Upper lobe of right lung (tissue), 1 donor: ENCODE results near the gene SLC12A2. TPM values are rescaled to one million over a fixed set of nuclear protein-coding genes. Genes with fewer than 3 reads are reported as not detected.

ENCODE experiments used
- ATAC-seq: fragments of 200-7000 bp; cut with Tn5 transposase; one replicate; pipeline ENCODE4 v1.9.1; 2020; ENCODE audit warnings: mild to moderate bottlenecking, moderate library complexity
- DNase-seq: peaks from one replicate; pipeline ENCODE4 v3.0.0-alpha.2; 2020
- H3K27ac ChIP-seq: fragments of 200-600 bp; one replicate; pipeline ENCODE4 v1.8.0; 2022
- H3K27me3 ChIP-seq: fragments of 200-600 bp; one replicate; pipeline ENCODE4 v1.8.0; 2022; ENCODE audit warnings: mild to moderate bottlenecking
- H3K36me3 ChIP-seq: fragments of 200-600 bp; one replicate; pipeline ENCODE4 v1.8.0; 2022
- H3K4me1 ChIP-seq: fragments of 200-600 bp; one replicate; pipeline ENCODE4 v1.8.0; 2022
- H3K4me3 ChIP-seq: fragments of 200-600 bp; one replicate; pipeline ENCODE4 v1.8.0; 2022; ENCODE audit warnings: mild to moderate bottlenecking
- H3K9me3 ChIP-seq: fragments of 200-600 bp; one replicate; pipeline ENCODE4 v1.8.0; 2022
- CTCF ChIP-seq: fragments of 200-600 bp; IDR thresholded peaks from one replicate; pipeline ENCODE4 v1.8.0; 2022; ENCODE audit warnings: antibody characterized with exemption
- intact Hi-C: fragments of 100-400 bp; cut with DNase I; formaldehyde crosslinking; loops from one replicate; pipeline ENCODE4 v1.11.0; 2022
- total RNA-seq: library from RNA; stranded (reverse); fragmentation: NEBNext Ultra II Directional; extraction: Animal tissue kit (Norgen Biotek cat#: 25700); gene quantifications from one replicate; pipeline ENCODE4 v1.2.1, GENCODE V29; 2021
- donor health status: DM: no; HTN: yes; CAD: no; lungs with severe emphysema.

SLC12A2 gene
- total RNA-seq, 1 donor from 2014 or later = 23.2 TPM

GRCh38 chr5:128213340-128213739 is 129.8 kb downstream of the SLC12A2 start:
- intact Hi-C loops = no loop called here
- Histone ChIP-seq H3K4me3 (no peak overlapping the region), H3K27ac (no peak overlapping the region), H3K4me1 (no peaks in the 10 kb centered on the region), H3K9me3 (no peaks in the 10 kb centered on the region), H3K36me3 (no peaks in the 10 kb centered on the region), H3K27me3 (no peaks in the 10 kb centered on the region)
- peak; percentile 74 for TF ChIP-seq CTCF
- ATAC-seq = peak; percentile 69
- no peak for DNase-seq

GRCh38 chr5:128213833-128214232 is 130.3 kb downstream of the SLC12A2 start:
- Histone ChIP-seq H3K27ac (no peak overlapping the region), H3K36me3 (no peaks in the 10 kb centered on the region), H3K27me3 (no peaks in the 10 kb centered on the region), H3K4me1 (no peaks in the 10 kb centered on the region), H3K9me3 (no peaks in the 10 kb centered on the region), H3K4me3 (no peak overlapping the region)
- intact Hi-C loops = no loop called here
- DNase-seq (no peak), ATAC-seq (no peak)
- TF ChIP-seq CTCF = no peak

GRCh38 chr5:128216285-128216684 is 132.7 kb downstream of the SLC12A2 start:
- intact Hi-C loops = no loop called here
- Histone ChIP-seq H3K36me3 (no peaks in the 10 kb centered on the region), H3K4me1 (no peaks in the 10 kb centered on the region), H3K27ac (no peak overlapping the region), H3K27me3 (no peaks in the 10 kb centered on the region), H3K9me3 (no peaks in the 10 kb centered on the region), H3K4me3 (no peak overlapping the region)
- ATAC-seq = no peak
- TF ChIP-seq CTCF = no peak
- no peak for DNase-seq

GRCh38 chr5:128216860-128217531 is 133.4 kb downstream of the SLC12A2 start:
- intact Hi-C loops = no loop called here
- H3K27me3 ChIP-seq = no peaks in the 10 kb centered on the region
- H3K36me3 ChIP-seq = no peaks in the 10 kb centered on the region
- ATAC-seq (no peak), DNase-seq (no peak)
- no peak for TF ChIP-seq CTCF
- H3K4me1 ChIP-seq = no peaks in the 10 kb centered on the region
- H3K27ac ChIP-seq = no peak overlapping the region
- no peak overlapping the region for H3K4me3 ChIP-seq
- no peaks in the 10 kb centered on the region for H3K9me3 ChIP-seq

GRCh38 chr5:128220841-128221240 is 137.3 kb downstream of the SLC12A2 start:
- DNase-seq (no peak), ATAC-seq (no peak)
- H3K4me1 ChIP-seq = no peaks in the 10 kb centered on the region
- no peak overlapping the region for H3K4me3 ChIP-seq
- H3K27me3 ChIP-seq = no peaks in the 10 kb centered on the region
- no peaks in the 10 kb centered on the region for H3K36me3 ChIP-seq
- no peak for TF ChIP-seq CTCF
- H3K9me3 ChIP-seq = no peaks in the 10 kb centered on the region
- no peak overlapping the region for H3K27ac ChIP-seq
- intact Hi-C loops = no loop called here

- Histone ChIP-seq H3K4me3 (no peak overlapping the region), H3K9me3 (no peaks in the 10 kb centered on the region), H3K36me3 (no peaks in the 10 kb centered on the region), H3K27me3 (no peaks in the 10 kb centered on the region), H3K27ac (no peak overlapping the region), H3K4me1 (no peaks in the 10 kb centered on the region)
- ATAC-seq (no peak), DNase-seq (no peak)
- no peak for TF ChIP-seq CTCF
- intact Hi-C loops = no loop called here
These were observed 140.8 kb downstream of the SLC12A2 start for GRCh38 chr5:128224336-128224735.
